Measurements from ENCODE around the gene EIF3F. TPM values are rescaled to one million over a fixed set of nuclear protein-coding genes. Genes with fewer than 3 reads are reported as not detected.

The EIF3F gene
- total RNA-seq, 1 donor from 2014 or later: 367 TPM

DNA sequence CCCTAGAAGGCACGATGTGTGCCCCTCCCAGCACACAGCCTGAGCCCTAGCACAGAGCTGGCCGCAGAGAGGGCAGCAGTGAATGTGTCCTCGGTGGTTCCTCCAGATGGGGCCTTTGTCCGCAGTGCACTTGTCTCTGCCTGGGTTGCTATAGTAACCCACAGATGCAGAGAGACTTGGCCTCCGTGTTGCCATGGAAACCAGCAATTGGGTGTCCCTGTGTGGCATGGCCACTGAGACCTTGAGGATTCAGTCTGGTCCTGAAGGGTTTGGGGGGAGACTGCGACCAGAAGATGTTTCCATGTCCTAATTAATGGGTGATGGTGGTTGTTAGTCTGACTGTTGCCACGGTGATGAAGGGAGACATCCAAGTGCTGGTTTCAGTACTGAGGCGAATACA is 51.3 kb downstream of the EIF3F start:
- CTCF ChIA-PET: no interaction called here

DNA sequence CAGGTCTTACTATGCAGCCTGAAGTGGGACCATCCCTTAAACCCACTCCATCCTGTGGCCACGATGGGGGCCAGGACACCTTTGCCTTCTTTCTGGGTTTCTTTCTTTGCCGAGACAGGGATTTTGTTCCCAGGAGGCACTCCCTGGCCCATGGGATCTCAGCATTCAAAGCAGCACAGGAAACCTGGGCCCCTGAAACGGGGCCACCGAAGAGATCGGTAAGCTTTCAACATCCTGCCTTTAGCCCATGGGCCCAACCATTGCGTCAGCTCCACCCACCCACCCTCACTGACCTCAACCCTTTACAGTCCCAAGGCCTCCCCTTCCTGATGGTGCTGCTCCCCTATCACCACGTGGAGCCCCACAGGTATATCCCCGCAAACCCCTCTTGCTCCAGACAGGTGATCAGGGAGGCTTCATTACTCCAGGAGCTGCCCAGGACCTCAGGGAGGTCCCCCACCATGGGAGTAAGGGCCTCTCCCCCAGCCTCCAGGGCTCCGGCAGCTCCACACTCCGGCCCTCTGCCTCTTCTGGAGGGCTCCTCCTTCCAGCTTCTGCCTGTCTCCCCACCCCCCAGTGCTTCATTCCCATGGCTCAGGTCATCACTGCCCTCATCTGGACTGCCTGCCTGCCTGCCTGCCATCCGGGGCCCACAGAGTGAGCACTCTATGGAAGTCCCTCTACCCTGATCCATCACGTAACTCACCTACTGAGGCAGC is 51.8 kb downstream of the EIF3F start:
- no peaks in the 10 kb centered on the region for H3K9me3 Mint-ChIP-seq
- TF ChIP-seq, protein P1, sequence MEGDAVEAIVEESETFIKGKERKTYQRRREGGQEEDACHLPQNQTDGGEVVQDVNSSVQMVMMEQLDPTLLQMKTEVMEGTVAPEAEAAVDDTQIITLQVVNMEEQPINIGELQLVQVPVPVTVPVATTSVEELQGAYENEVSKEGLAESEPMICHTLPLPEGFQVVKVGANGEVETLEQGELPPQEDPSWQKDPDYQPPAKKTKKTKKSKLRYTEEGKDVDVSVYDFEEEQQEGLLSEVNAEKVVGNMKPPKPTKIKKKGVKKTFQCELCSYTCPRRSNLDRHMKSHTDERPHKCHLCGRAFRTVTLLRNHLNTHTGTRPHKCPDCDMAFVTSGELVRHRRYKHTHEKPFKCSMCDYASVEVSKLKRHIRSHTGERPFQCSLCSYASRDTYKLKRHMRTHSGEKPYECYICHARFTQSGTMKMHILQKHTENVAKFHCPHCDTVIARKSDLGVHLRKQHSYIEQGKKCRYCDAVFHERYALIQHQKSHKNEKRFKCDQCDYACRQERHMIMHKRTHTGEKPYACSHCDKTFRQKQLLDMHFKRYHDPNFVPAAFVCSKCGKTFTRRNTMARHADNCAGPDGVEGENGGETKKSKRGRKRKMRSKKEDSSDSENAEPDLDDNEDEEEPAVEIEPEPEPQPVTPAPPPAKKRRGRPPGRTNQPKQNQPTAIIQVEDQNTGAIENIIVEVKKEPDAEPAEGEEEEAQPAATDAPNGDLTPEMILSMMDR (IDR thresholded peaks at IDR 0.05): no peak
- ATAC-seq (ENCODE audit: low read depth) (no peak), DNase-seq (no peak)
- no peak overlapping the region for H3K4me3 Mint-ChIP-seq
- H3K36me3 Mint-ChIP-seq (ENCODE audit: low read depth): no peaks in the 10 kb centered on the region
- peaks cover 15% of the 10 kb centered on the region for H3K27me3 Mint-ChIP-seq
- H3K27ac Mint-ChIP-seq: no peak overlapping the region
- POLR2A ChIA-PET: no interaction called here
- intact Hi-C loops (cut with micrococcal nuclease): no loop called here
- CTCF ChIA-PET: no interaction called here
- H3K4me1 Mint-ChIP-seq: no peaks in the 10 kb centered on the region

More for the DNA sequence above, 51.3 kb downstream of the EIF3F start:
- Mint-ChIP-seq H3K27me3 (peaks cover 16% of the 10 kb centered on the region), H3K9me3 (no peaks in the 10 kb centered on the region), H3K4me1 (peaks cover 2% of the 10 kb centered on the region), H3K27ac (no peak overlapping the region), H3K4me3 (no peak overlapping the region), H3K36me3 (ENCODE audit: low read depth) (no peaks in the 10 kb centered on the region)
- TF ChIP-seq, protein P1 (IDR thresholded peaks at IDR 0.05): no peak
- ATAC-seq (ENCODE audit: low read depth): no peak
- POLR2A ChIA-PET: no interaction called here
- intact Hi-C loops (cut with micrococcal nuclease): no loop called here
- no peak for DNase-seq

DNA sequence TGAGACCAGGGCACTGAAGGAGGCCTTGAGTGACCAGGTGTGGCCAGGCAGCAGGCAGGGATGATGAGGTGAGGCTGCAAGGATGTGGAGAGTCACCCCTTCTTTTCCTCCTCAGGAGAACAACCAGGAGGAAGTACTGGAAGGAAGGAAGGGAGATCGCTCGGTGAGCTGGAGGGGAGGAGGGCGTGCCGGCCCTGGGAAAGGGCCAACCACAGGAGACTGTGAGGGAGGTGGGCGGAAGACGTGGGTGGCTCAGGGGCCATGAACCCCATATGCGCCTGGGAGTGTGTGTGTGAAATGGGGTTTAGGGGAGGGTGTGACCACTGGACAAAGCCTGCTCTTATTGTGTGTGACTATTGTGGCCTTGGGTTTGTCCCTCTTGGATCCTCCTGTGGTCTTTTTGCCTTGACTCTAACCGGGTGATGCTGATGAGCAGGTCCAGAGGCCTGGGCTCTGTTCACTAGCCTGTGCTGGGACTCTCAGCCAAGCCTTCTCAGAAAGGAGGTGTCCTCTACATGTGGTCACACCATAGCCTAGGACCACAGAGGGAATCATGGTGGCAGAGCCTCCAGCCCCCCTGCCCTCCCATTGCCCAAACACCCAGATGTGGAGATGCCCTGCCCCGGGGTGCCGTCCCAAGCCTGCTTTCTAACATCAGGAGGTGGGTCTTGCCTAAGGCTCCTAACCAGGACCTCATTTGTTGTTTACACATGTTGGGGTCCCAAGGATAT is 52.6 kb downstream of the EIF3F start:
- Mint-ChIP-seq H3K36me3 (ENCODE audit: low read depth) (no peaks in the 10 kb centered on the region), H3K4me1 (no peaks in the 10 kb centered on the region), H3K27ac (no peak overlapping the region), H3K9me3 (no peaks in the 10 kb centered on the region), H3K4me3 (no peak overlapping the region), H3K27me3 (peaks cover 14% of the 10 kb centered on the region)
- ChIA-PET CTCF (no interaction called here), POLR2A (no interaction called here)
- TF ChIP-seq, protein P1 (IDR thresholded peaks at IDR 0.05): no peak
- DNase-seq (no peak), ATAC-seq (ENCODE audit: low read depth) (no peak)
- intact Hi-C loops (cut with micrococcal nuclease): no loop called here

DNA sequence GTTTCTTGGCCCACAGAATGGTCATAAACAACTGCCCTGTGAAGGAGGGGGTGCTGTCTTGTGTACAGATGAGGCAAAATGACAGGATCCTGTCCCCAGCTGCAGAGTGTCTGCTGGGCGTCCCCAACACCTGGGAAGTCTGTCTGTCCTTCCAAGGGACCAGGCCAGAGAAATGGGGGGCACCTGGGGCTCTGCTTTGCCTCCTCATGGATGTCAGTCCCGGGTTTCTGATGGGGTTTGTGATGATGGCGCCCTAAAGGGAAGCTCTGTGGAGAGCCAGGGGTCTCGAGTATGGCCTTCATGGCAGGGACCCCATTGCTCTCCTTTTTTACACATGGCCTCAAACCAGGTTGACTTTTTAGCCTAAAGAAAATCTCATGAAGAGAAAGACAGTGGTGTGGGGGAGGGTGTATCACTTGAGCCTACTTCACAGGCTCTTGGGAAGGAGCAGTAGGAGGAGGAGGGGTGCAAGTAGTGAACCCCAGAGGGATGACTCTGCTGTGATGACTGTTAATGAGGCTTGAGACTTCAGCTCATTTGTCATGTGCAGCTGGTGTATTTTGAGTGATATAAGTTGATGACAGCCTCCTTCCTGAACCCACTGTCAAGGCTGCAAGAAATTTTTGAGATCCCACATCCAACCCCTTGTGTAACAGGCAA is 53.3 kb downstream of the EIF3F start:
- no peaks in the 10 kb centered on the region for H3K9me3 Mint-ChIP-seq
- no peak for ATAC-seq (ENCODE audit: low read depth)

More for the DNA sequence above, 53.3 kb downstream of the EIF3F start:
- CTCF ChIA-PET: no interaction called here
- Mint-ChIP-seq H3K4me3 (no peak overlapping the region), H3K27ac (no peak overlapping the region), H3K4me1 (no peaks in the 10 kb centered on the region), H3K36me3 (ENCODE audit: low read depth) (no peaks in the 10 kb centered on the region), H3K27me3 (peaks cover 17% of the 10 kb centered on the region)
- TF ChIP-seq, protein P1 (IDR thresholded peaks at IDR 0.05): no peak
- intact Hi-C loops (cut with micrococcal nuclease): no loop called here
- POLR2A ChIA-PET: no interaction called here
- DNase-seq: no peak

Measured in activated B cell treated with CpG ODN at 0.5 μM for 24 hours (primary cell).